ENCODE data around the gene UBE2D3. TPM values are rescaled to one million over a fixed set of nuclear protein-coding genes. Genes with fewer than 3 reads are reported as not detected.

The UBE2D3 gene
- total RNA-seq, 6 experiments from 2014 or later: 127 to 304 (median 190) TPM

DNA sequence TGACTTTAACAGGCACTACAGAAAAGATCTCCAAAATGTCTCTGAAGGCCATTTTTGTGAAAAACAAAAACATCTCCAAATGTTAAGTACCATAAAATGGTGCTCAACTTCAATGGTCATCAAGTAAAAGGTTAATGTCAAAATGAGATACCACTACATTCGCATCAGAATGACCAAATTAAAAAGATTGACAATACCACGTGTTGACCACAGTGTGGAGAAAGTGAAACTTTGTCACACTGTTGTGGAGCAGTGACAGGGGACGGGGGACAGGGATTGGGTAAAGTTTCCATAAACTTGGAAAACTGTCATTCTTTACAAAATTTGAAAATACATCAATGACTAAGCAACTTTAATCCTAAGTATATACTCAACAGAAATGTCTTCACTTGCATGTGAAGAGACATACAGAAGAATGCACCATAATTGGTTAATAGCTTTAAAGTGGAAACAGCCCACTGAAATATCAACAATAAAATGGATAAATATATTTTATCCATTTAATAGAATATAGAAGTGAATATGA lies 22.3 kb upstream of the UBE2D3 start:
- H3K4me1 ChIP-seq: no peaks in the 10 kb centered on the region
- no peak overlapping the region for H3K4me3 ChIP-seq
- WGBS (ENCODE audit: insufficient coverage, low coverage, low lambda C conversion rate, missing lambda C conversion rate): 57% methylated on average over 3 of the region's 3 CpGs
- H3K27ac ChIP-seq: no peak overlapping the region
- no peaks in the 10 kb centered on the region for H3K27me3 ChIP-seq
- intact Hi-C loops (cut with DNase I): no loop called here
- DNase-seq (no peak), ATAC-seq (peak in 1 of 4 donors; percentile 38)
- no peaks in the 10 kb centered on the region for H3K36me3 ChIP-seq
- no peaks in the 10 kb centered on the region for H3K9me3 ChIP-seq
- TF ChIP-seq, protein P1, sequence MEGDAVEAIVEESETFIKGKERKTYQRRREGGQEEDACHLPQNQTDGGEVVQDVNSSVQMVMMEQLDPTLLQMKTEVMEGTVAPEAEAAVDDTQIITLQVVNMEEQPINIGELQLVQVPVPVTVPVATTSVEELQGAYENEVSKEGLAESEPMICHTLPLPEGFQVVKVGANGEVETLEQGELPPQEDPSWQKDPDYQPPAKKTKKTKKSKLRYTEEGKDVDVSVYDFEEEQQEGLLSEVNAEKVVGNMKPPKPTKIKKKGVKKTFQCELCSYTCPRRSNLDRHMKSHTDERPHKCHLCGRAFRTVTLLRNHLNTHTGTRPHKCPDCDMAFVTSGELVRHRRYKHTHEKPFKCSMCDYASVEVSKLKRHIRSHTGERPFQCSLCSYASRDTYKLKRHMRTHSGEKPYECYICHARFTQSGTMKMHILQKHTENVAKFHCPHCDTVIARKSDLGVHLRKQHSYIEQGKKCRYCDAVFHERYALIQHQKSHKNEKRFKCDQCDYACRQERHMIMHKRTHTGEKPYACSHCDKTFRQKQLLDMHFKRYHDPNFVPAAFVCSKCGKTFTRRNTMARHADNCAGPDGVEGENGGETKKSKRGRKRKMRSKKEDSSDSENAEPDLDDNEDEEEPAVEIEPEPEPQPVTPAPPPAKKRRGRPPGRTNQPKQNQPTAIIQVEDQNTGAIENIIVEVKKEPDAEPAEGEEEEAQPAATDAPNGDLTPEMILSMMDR (IDR thresholded peaks at IDR 0.05): no peak
- TF ChIP-seq POLR2A (IDR thresholded peaks at IDR 0.05): no peak

GRCh38 chr4:102847687-102848086 lies 20.3 kb upstream of the UBE2D3 start:
- H3K4me1 ChIP-seq: no peaks in the 10 kb centered on the region
- TF ChIP-seq, protein P1 (IDR thresholded peaks at IDR 0.05): no peak
- TF ChIP-seq POLR2A (IDR thresholded peaks at IDR 0.05): no peak
- H3K27ac ChIP-seq: no peak overlapping the region
- H3K4me3 ChIP-seq: no peak overlapping the region
- WGBS (ENCODE audit: insufficient coverage, low coverage, low lambda C conversion rate, missing lambda C conversion rate): 97% methylated on average over 7 of the region's 8 CpGs
- DNase-seq: no peak
- ATAC-seq: no peak
- H3K36me3 ChIP-seq: no peaks in the 10 kb centered on the region
- H3K27me3 ChIP-seq: no peaks in the 10 kb centered on the region
- no peaks in the 10 kb centered on the region for H3K9me3 ChIP-seq
- intact Hi-C loops (cut with DNase I): no loop called here

GRCh38 chr4:102843938-102844337 lies 16.6 kb upstream of the UBE2D3 start:
- 92% methylated on average over 1 of the region's 1 CpG for WGBS (ENCODE audit: insufficient coverage, low coverage, low lambda C conversion rate, missing lambda C conversion rate)
- intact Hi-C loops (cut with DNase I): no loop called here

DNA sequence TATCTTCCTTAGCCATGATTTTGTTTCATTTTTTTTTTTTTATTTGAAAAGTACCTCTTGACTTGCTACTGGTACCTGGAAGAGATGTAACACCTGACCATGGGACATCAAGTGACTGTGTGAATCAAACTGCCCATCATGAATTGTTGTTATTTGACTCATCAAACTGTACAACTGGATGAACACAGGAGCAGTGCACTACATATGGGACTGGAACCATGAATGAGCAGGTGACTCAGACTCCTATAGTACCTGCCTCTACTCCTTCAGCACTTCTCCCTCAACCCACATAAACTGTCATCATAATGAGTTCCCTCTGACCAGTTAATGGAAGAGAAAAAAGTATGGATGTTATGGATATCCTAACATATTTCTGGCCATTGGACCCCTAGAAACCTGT lies 15.9 kb upstream of the UBE2D3 start:
- intact Hi-C loops (cut with DNase I): no loop called here
- no peaks in the 10 kb centered on the region for H3K27me3 ChIP-seq
- TF ChIP-seq, protein P1 (IDR thresholded peaks at IDR 0.05): no peak
- TF ChIP-seq POLR2A (IDR thresholded peaks at IDR 0.05): no peak
- H3K27ac ChIP-seq: no peak overlapping the region
- H3K36me3 ChIP-seq: no peaks in the 10 kb centered on the region
- no peaks in the 10 kb centered on the region for H3K9me3 ChIP-seq
- DNase-seq (no peak), ATAC-seq (no peak)
- no peaks in the 10 kb centered on the region for H3K4me1 ChIP-seq
- H3K4me3 ChIP-seq: no peak overlapping the region

More at GRCh38 chr4:102843938-102844337, 16.6 kb upstream of the UBE2D3 start:
- Histone ChIP-seq H3K4me1 (no peaks in the 10 kb centered on the region), H3K27me3 (no peaks in the 10 kb centered on the region), H3K27ac (no peak overlapping the region), H3K36me3 (no peaks in the 10 kb centered on the region), H3K4me3 (no peak overlapping the region), H3K9me3 (no peaks in the 10 kb centered on the region)
- no peak for ATAC-seq
- TF ChIP-seq POLR2A (IDR thresholded peaks at IDR 0.05): no peak
- TF ChIP-seq, protein P1 (IDR thresholded peaks at IDR 0.05): no peak
- DNase-seq: no peak

- Histone ChIP-seq H3K27ac (no peak overlapping the region), H3K36me3 (no peaks in the 10 kb centered on the region), H3K4me1 (no peaks in the 10 kb centered on the region), H3K27me3 (no peaks in the 10 kb centered on the region), H3K9me3 (no peaks in the 10 kb centered on the region), H3K4me3 (no peak overlapping the region)
- intact Hi-C loops (cut with DNase I): no loop called here
- whole genome bisulfite sequencing (ENCODE audit: insufficient coverage, low coverage, low lambda C conversion rate, missing lambda C conversion rate): 81% methylated on average over 3 of the region's 3 CpGs
- ATAC-seq (no peak), DNase-seq (no peak)
- TF ChIP-seq POLR2A (IDR thresholded peaks at IDR 0.05): no peak
- TF ChIP-seq, protein P1 (IDR thresholded peaks at IDR 0.05): no peak
These were observed 15.0 kb upstream of the UBE2D3 start for GRCh38 chr4:102842367-102842766.

Measured in right lobe of liver (tissue), 6 donors.